ENCODE data around the gene DCAF11. TPM values are rescaled to one million over a fixed set of nuclear protein-coding genes. Genes with fewer than 3 reads are reported as not detected.

Gene DCAF11
- total and polyA plus RNA-seq, 2 of the 13 experiments (the other 11 are each of a cell fraction or from before 2014, with no cell fraction given), result 150 to 257 TPM

GRCh38 chr14:24141097-24141880, 26.7 kb downstream of the DCAF11 start, which contains the start of gene EMC9 (continued):
- TF ChIP-seq ZNF687 (CRISPR knock-in tag; IDR thresholded peaks at IDR 0.05), result peak; percentile 97
- TF ChIP-seq HNRNPK (IDR thresholded peaks at IDR 0.05; ENCODE audit: low read depth, low read length, poor library complexity, severe bottlenecking), result peak; percentile 19
- peak; percentile 98 for TF ChIP-seq XRCC5 (optimal IDR thresholded peaks at IDR 0.05; ENCODE audit: low read length)
- TF ChIP-seq ISX (CRISPR knock-in tag; conservative IDR thresholded peaks at IDR 0.05), result no peak
- TF ChIP-seq ATF3 (CRISPR knock-in tag; IDR thresholded peaks at IDR 0.05), result peak; percentile 27; the same call in 1 of the 2 replicates
- no peak for TF ChIP-seq ZNF326 (CRISPR knock-in tag; IDR thresholded peaks at IDR 0.05; ENCODE audit: borderline replicate concordance)
- TF ChIP-seq CSRNP2 (CRISPR knock-in tag; conservative IDR thresholded peaks at IDR 0.05; ENCODE audit: low read depth), result no peak
- TF ChIP-seq REST (IDR thresholded peaks at IDR 0.05; ENCODE audit: borderline replicate concordance in 1 of 2, low read depth in 1 of 2, low read length in 2 of 2), result peak in 1 of 2 experiments; percentile 56; a peak in 2 of 4 replicates
- TF ChIP-seq ZBTB14 (CRISPR knock-in tag; IDR thresholded peaks at IDR 0.05), result peak; percentile 43; the same call in 1 of the 2 replicates
- TF ChIP-seq ZFX (CRISPR knock-in tag; IDR thresholded peaks at IDR 0.05; ENCODE audit: low read depth), result peak; percentile 100
- peak; percentile 93 for TF ChIP-seq MNT (IDR thresholded peaks at IDR 0.05)
